Neural cell (in vitro differentiated cells): ENCODE data around the gene ASCC2. TPM values are rescaled to one million over a fixed set of nuclear protein-coding genes. Genes with fewer than 3 reads are reported as not detected.

Experiments used
- H2AFZ ChIP-seq: fragments of 200-600, 300-800 bp; sonication (generic), shearing (Covaris generic); 2 replicates; pipeline ENCODE4 v1.6.0; 2014; ENCODE audit warnings: low read depth, mild to moderate bottlenecking, antibody characterized with exemption, low read length, moderate library complexity
- H3F3A ChIP-seq: fragments of 200-600 bp; shearing (Covaris generic); 2 replicates; pipeline ENCODE4 v1.6.1; 2016; ENCODE audit warnings: mild to moderate bottlenecking, moderate library complexity, mixed read lengths, antibody characterized with exemption, low read length; ENCODE audit not compliant: insufficient read depth, poor library complexity, severe bottlenecking
- H3K27ac ChIP-seq: fragments of 200-600, 300-800 bp; sonication (generic), shearing (Covaris generic); 2 replicates; pipeline ENCODE4 v1.5.1; 2014; ENCODE audit warnings: mild to moderate bottlenecking, low read length, moderate library complexity
- H3K27me3 ChIP-seq: fragments of 300-800, 200-600 bp; sonication (generic), shearing (Covaris generic); 2 replicates; pipeline ENCODE4 v1.6.0; 2014; ENCODE audit warnings: mild to moderate bottlenecking, low read depth, low read length, moderate library complexity; ENCODE audit not compliant: insufficient read depth
- H3K36me3 ChIP-seq: fragments of 300-800, 200-600 bp; sonication (generic), shearing (Covaris generic); 2 replicates; pipeline ENCODE4 v1.5.1; 2014; ENCODE audit warnings: mild to moderate bottlenecking, antibody characterized with exemption, low read length, moderate library complexity; ENCODE audit not compliant: insufficient read depth
- H3K4me2 ChIP-seq: fragments of 300-800, 200-600 bp; sonication (generic), shearing (Covaris generic); 2 replicates; pipeline ENCODE4 v1.6.0; 2014; ENCODE audit warnings: mild to moderate bottlenecking, low read length
- H3K4me3 ChIP-seq: fragments of 300-800, 200-600 bp; sonication (generic), shearing (Covaris generic); 2 replicates; pipeline ENCODE4 v1.5.1; 2014; ENCODE audit warnings: mild to moderate bottlenecking, low read length, moderate library complexity
- H3K79me2 ChIP-seq: fragments of 200-600 bp; shearing (Covaris generic); replicated peaks from 2 replicates; pipeline ENCODE4 v1.6.0; 2014; ENCODE audit warnings: mild to moderate bottlenecking, low read length, moderate library complexity; ENCODE audit not compliant: insufficient read depth
- H3K9ac ChIP-seq: fragments of 300-800, 200-600 bp; sonication (generic), shearing (Covaris generic); 2 replicates; pipeline ENCODE4 v1.6.1; 2016; ENCODE audit warnings: mild to moderate bottlenecking, low read length, mixed read lengths
- H3K9me2 ChIP-seq: fragments of 200-600 bp; shearing (Covaris generic); 2 replicates; pipeline ENCODE4 v1.6.1; 2016; ENCODE audit warnings: mild to moderate bottlenecking, low read length, mixed read lengths; ENCODE audit not compliant: insufficient read depth
- H3K9me3 ChIP-seq: fragments of 200-600, 300-800 bp; sonication (generic), shearing (Covaris generic); 2 replicates; pipeline ENCODE4 v1.6.1; 2016; ENCODE audit warnings: mild to moderate bottlenecking, mixed run types, low read length, moderate library complexity, mixed read lengths
- H4K20me1 ChIP-seq: fragments of 200-600 bp; shearing (Covaris generic); 2 replicates; pipeline ENCODE4 v1.6.1; 2016; ENCODE audit warnings: mild to moderate bottlenecking, mixed run types; ENCODE audit not compliant: insufficient read depth
- EP300 ChIP-seq: fragments of 450-650 bp; conservative IDR thresholded peaks from 2 replicates; pipeline ENCODE4 v1.6.1; 2014; ENCODE audit warnings: antibody characterized with exemption, mild to moderate bottlenecking, moderate library complexity; ENCODE audit not compliant: poor library complexity, severe bottlenecking
- EZH2 ChIP-seq: fragments of 200-600, 300-800 bp; shearing (Covaris generic), sonication (generic); IDR thresholded peaks from 2 replicates; pipeline ENCODE4 v1.6.1; 2014; ENCODE audit warnings: antibody characterized with exemption, low read length, borderline replicate concordance, mild to moderate bottlenecking; ENCODE audit not compliant: insufficient read depth, poor library complexity, severe bottlenecking
- MXI1 ChIP-seq: fragments of 450-650 bp; conservative IDR thresholded peaks from 2 replicates; pipeline ENCODE4 v1.6.1; 2014; ENCODE audit warnings: antibody characterized with exemption, mild to moderate bottlenecking; ENCODE audit not compliant: poor library complexity, severe bottlenecking
- POLR2AphosphoS5 ChIP-seq: IDR thresholded peaks from 2 replicates; pipeline ENCODE4 v1.6.1; 2012
- RAD21 ChIP-seq: fragments of 450-650 bp; conservative IDR thresholded peaks from 2 replicates; pipeline ENCODE4 v1.6.1; 2014; ENCODE audit warnings: antibody characterized with exemption, mild to moderate bottlenecking, moderate library complexity
- REST ChIP-seq: IDR thresholded peaks from 2 replicates; pipeline ENCODE4 v1.6.1; 2012; ENCODE audit warnings: borderline replicate concordance
- SMC3 ChIP-seq: fragments of 450-650 bp; conservative IDR thresholded peaks from 2 replicates; pipeline ENCODE4 v1.6.1; 2014; ENCODE audit warnings: antibody characterized with exemption, mild to moderate bottlenecking, moderate library complexity; ENCODE audit not compliant: poor library complexity
- TAF1 ChIP-seq: IDR thresholded peaks from 2 replicates; pipeline ENCODE4 v1.6.1; 2012; ENCODE audit warnings: low read depth
- polyA plus RNA-seq: library from polyadenylated mRNA; depleted of rRNA; stranded (reverse); fragments of >200 nt; gene quantifications from 2 replicates; pipeline ENCODE4 v1.2.3, GENCODE V29; 2014
- TF ChIP-seq, protein P1 (sequence below): fragments of 450-650 bp; IDR thresholded peaks from 2 replicates; pipeline ENCODE4 v1.5.1; 2014; ENCODE audit warnings: antibody characterized with exemption, mild to moderate bottlenecking, moderate library complexity; ENCODE audit not compliant: poor library complexity, severe bottlenecking

ASCC2 gene
- polyA plus RNA-seq, 1 donor from 2014 or later, result 26.2 TPM

GRCh38 chr22:29795663-29796062 lies 42.4 kb downstream of the ASCC2 start:
- Histone ChIP-seq H3K36me3 (peaks cover 5% of the 10 kb centered on the region), H3K9me2 (no peaks in the 10 kb centered on the region), H3K4me3 (no peak overlapping the region), H2AFZ (no peak overlapping the region), H3K79me2 (no peaks in the 10 kb centered on the region), H3K27me3 (no peaks in the 10 kb centered on the region), H3K9ac (no peak overlapping the region), H3K27ac (no peak overlapping the region), H4K20me1 (no peaks in the 10 kb centered on the region), H3K9me3 (no peaks in the 10 kb centered on the region), H3F3A (no peaks in the 10 kb centered on the region), H3K4me2 (no peak overlapping the region)
- TF ChIP-seq EP300, result no peak
- TF ChIP-seq REST, result no peak
- TF ChIP-seq MXI1, result no peak
- no peak for TF ChIP-seq RAD21
- TF ChIP-seq SMC3, result no peak
- TF ChIP-seq, protein P1, sequence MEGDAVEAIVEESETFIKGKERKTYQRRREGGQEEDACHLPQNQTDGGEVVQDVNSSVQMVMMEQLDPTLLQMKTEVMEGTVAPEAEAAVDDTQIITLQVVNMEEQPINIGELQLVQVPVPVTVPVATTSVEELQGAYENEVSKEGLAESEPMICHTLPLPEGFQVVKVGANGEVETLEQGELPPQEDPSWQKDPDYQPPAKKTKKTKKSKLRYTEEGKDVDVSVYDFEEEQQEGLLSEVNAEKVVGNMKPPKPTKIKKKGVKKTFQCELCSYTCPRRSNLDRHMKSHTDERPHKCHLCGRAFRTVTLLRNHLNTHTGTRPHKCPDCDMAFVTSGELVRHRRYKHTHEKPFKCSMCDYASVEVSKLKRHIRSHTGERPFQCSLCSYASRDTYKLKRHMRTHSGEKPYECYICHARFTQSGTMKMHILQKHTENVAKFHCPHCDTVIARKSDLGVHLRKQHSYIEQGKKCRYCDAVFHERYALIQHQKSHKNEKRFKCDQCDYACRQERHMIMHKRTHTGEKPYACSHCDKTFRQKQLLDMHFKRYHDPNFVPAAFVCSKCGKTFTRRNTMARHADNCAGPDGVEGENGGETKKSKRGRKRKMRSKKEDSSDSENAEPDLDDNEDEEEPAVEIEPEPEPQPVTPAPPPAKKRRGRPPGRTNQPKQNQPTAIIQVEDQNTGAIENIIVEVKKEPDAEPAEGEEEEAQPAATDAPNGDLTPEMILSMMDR, result no peak
- TF ChIP-seq POLR2AphosphoS5, result no peak
- TF ChIP-seq TAF1, result no peak
- no peak for TF ChIP-seq EZH2

GRCh38 chr22:29793396-29793795 lies 44.7 kb downstream of the ASCC2 start:
- Histone ChIP-seq H3F3A (no peaks in the 10 kb centered on the region), H2AFZ (no peak overlapping the region), H3K9me3 (no peaks in the 10 kb centered on the region), H3K4me2 (no peak overlapping the region), H3K36me3 (peaks cover 8% of the 10 kb centered on the region), H3K27ac (no peak overlapping the region), H3K9ac (no peak overlapping the region), H3K4me3 (no peak overlapping the region), H3K27me3 (no peaks in the 10 kb centered on the region), H3K9me2 (no peaks in the 10 kb centered on the region), H3K79me2 (no peaks in the 10 kb centered on the region), H4K20me1 (no peaks in the 10 kb centered on the region)
- TF ChIP-seq POLR2AphosphoS5 (no peak), RAD21 (no peak), MXI1 (no peak)

- no peaks in the 10 kb centered on the region for H4K20me1 ChIP-seq
- no peak overlapping the region for H3K4me2 ChIP-seq
- no peaks in the 10 kb centered on the region for H3K9me3 ChIP-seq
- no peaks in the 10 kb centered on the region for H3F3A ChIP-seq
- TF ChIP-seq SMC3 (no peak), POLR2AphosphoS5 (no peak), MXI1 (no peak), EZH2 (no peak), REST (no peak), RAD21 (no peak), EP300 (no peak), TAF1 (no peak)
- TF ChIP-seq, protein P1, result no peak
- no peaks in the 10 kb centered on the region for H3K79me2 ChIP-seq
- H3K27me3 ChIP-seq, result no peaks in the 10 kb centered on the region
- H3K4me3 ChIP-seq, result no peak overlapping the region
- no peak overlapping the region for H3K9ac ChIP-seq
- H3K36me3 ChIP-seq, result peaks cover 8% of the 10 kb centered on the region
- no peaks in the 10 kb centered on the region for H3K9me2 ChIP-seq
- no peak overlapping the region for H3K27ac ChIP-seq
- H2AFZ ChIP-seq, result no peak overlapping the region
These were observed 48.0 kb downstream of the ASCC2 start for GRCh38 chr22:29790061-29790460.
